Activated CD4-positive, alpha-beta T cell treated with anti-CD3 and anti-CD28 coated beads for 48 hours (primary cell): ENCODE data around the gene TRDN.
"Not testable (repeated sequence)": the region's sequence is repeated elsewhere in the genome, so short reads cannot be mapped to it uniquely, and the experiment has no call there.

ENCODE experiments used
- DNase-seq: peaks from one replicate; pipeline ENCODE4 v3.0.0-alpha.2; 2020

Gene TRDN

DNA sequence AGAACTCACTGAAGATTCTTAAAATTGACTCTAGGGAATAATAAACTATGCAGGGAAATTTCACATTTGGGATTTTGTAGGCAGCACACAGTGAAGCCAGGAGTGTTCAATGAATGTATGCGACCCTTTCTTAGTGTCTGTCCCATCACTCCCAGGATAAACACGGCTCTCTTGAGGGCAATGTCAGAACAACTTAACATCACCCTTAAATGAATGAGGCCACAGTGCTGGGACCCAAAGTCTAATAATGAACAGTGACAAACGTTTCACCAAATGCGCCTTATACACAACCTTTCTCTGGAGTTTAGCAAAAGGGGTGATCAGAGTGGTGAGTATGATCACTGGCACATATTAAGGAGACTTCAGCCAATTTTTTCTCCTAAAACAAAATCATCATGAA is 403.4 kb downstream of the TRDN start:
- DNase-seq = no peak

DNA sequence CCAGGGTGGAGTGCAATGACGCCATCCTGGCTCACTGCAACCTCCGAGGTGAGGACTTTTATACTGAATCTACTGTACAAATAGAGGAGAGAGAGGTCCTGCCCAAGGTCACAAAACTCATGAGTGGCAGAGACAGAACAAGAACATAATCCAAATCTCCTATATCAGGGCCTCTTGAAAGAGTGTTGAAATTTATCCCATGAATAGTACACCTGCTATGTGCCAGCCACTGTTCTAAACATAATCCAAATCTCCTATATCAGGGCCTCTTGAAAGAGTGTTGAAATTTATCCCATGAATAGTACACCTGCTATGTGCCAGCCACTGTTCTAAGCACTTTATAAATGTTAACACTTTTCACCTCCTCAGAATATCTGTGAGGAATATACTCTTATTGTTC is 409.0 kb downstream of the TRDN start:
- DNase-seq = not testable (repeated sequence)

DNA sequence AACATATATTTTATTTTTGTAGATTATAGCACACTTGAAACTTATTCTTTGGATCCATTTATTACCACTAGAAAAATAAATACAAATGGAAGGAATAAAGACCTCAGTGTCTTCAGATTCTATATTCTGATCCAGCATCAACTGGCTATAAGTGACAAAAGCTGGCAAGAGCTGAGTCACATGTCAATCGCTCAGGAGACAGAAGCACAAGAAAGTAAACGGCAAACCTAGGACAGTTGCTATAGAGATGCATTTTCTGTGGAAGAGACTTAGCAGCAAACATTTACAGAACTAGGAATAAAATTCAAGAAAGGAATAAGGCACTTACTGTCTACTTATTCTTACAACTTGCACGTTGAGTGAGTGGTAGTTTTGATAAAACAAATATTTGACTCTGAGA is 410.4 kb downstream of the TRDN start:
- DNase-seq = no peak

DNA sequence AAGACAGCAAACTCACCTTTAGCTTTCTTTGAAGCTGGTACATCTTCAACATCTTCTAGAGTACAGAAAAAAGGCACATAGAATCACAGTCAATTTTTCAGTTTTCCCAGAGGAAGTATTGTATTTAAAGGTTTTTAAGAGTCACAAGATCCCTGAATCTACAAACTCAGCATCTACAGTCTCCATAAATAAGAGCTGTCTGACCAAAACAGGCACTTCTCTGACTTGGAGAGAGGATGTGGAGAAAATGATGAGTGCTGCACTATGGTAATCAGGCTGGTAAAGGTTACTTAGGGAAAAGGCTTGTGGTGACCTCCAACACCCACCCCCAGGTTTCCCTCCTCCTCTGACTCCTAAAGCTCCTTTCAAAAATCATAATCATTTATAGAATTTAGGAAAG is 412.7 kb downstream of the TRDN start:
- no peak for DNase-seq

DNA sequence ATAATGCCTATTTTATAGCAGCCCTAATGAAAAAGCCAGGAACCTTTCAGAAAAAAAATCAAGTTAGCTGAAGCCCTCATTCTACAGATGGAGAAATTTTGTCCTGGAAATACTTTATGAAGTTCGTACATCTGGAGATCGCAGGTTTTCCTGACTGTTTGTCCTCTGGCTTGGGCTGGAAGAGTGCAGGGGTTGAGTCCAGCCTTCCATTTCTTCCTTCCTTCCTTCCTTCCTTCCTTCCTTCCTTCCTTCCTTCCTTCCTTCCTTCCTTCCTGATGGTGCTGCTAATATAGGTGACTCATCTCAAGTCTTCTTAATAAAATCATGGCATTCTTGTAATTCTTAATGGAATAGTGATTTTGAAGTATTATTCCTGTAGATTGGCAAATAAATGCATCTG is 413.3 kb downstream of the TRDN start:
- no peak for DNase-seq

DNA sequence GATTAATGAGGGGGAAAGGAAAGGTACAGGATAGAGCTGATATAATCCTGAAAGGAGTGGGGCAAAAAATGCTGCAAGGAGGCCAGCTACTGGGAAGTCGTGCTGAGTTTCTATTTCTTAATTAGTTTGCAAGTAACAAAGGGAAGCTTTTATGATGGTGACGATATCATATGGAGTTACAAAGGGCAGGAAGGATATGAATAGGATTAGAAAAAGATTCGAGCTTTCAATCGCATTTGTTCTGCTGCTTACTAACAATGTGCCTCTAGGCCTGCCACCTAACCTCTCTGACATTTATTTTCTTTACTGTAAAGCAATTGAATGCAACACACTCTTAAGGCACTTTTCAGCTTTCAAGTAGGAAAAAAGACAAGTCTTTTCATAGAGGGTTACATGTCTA is 421.5 kb downstream of the TRDN start:
- no peak for DNase-seq

DNA sequence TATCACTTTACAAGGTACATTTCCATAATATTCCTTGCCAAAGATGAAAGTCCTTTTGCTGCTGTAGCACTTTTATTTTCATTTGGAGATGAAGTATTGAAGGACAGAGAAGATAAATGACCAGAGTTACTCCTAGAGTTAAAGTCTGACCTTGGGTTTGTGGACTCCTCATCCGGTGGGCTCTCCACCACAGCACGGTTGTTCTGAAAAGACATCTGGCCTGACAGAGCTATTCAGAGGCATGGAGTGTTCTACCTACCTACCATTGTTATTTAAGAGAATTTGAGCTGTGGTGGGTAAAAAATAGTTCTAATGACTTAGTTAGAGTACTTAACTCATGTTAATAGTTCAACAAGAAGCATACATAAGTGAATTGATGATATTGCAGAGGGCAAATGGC is 422.3 kb downstream of the TRDN start:
- no peak for DNase-seq

DNA sequence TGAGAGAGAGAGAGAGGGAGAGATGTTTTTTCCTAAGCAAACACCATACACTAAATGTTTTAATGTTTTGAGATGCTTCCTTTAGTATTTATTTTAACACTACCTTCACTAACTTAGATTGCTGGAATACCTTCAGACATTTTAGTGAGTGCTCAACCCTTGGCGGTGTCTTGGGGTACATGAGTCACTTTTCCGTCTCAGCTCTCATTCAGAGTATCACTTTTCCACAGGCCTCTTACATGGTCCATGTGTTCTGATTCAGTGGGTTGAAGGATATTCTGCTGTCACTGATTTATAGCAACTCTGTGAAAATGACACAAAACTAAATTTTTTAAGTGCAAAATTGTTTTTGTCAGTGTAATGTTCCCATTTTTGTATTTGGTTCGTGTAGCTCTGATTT is 422.8 kb downstream of the TRDN start:
- no peak for DNase-seq

DNA sequence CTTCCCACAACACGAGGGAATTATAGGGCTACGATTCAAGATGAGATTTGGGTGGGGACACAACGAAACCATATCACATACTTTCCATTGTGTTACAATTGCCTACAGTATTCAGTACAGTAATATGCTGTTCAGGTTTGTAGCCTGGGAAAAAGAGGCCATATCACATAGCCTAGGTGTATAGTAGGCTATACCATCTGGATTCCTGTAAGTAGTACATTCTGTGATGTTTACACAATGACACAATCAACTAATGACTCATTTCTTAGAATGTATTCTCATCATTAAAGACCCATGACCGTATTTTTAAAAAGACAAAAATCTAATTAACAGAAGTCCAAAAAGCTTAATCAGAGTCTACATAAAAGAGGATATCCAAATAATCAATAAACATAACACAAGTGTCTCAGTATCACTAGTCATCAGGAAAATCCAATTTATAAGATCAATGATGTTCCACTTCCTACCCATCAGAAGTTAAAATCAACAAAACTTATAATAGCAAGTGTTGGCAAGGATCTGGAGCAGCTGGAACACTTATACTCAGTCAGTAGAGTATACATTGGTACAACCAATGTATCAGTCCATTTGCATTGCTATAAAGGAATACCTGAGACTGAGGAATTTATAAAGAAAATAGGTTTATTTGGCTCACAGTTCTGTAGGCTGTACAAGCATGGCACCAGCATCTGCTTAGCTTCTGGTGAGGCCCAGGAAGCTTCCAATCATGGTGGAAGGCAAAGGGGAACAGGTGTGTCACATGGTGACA is 424.8 kb downstream of the TRDN start:
- DNase-seq = no peak

DNA sequence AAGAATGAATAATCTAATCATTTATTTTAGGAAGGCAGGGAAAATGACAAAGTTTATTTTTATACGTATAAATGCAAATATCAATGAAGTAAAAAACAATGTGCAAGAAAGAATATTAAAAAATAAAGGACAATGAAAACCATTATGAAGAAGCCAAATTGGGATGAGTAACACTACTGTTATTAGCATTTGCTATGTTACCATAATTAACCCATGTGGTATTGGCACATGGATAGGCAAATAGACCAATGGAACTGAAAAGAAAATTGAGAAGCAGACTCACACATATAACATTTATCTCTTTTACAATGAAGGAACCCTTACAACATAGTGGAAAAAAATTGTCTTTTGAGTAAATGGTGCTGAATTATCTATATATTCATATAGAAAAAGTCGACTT is 426.1 kb downstream of the TRDN start:
- DNase-seq = no peak

DNA sequence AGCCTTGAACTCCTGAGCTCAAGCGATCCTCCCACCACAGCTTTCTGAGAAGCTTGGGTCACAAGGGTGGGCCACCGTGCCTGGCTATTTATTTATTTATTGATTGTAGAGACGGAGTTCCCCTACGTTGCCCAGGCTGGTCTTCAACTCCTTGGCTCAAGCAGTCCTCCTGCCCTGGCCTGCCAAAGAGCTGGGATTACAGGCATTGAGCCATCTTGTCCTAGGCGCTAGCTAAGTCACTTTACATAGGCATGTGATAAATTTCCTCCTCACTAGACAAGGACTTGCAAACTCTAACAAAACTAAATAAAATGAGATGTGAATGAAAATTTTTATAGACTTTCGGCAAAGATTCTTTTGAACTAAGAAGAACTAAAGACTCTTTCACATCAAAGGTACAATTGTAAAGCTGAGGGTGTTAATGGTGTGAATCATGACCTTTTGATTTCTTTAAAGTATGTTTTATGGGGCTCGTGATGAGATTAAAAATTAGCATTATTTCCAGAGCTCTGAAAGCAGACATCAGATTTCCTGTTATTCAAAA is 428.7 kb downstream of the TRDN start:
- DNase-seq = no peak

DNA sequence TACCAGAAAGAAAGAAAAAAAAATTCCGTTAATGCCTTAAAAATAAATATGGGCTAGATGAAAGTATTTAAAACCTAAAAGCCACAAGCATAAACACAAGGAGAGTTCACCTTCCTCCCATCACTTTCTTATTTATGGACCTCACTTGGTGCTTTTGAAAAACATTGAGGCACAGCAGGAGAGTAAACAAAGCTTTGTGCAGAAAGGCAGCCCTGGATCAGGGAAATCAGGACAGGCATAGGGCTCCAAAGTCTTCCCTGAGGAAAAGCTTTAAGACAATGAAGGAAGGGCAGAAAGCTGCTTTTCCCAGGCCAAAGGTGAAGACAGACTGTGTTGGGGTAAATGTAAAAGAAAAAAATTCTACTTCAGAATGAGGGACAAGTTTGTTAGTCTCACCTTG is 432.8 kb downstream of the TRDN start:
- DNase-seq = no peak

DNA sequence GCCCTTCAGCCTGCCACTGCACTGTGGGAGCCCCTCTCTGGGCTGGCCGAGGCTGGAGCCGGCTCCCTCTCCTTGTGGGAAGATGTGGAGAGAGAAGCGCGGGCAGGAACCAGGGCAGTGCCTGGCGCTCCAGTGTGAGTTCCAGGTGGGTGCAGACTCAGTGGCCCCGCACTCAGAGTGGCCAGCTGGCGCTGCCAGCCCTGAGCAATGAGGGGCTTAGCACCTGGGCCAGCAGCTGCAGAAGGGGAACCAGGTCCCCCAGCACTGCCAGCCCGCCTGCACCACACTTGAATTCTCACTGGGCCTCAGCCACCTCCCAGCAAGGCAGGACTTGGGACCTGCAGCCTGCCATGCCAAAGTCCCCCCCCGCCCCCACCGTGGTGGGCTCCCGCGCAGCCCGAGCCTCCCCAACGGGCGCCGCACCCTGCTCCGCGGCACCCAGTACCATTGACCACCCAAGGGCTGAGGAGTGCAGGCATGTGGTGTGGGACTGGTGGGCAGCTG is 434.8 kb downstream of the TRDN start:
- no peak for DNase-seq

DNA sequence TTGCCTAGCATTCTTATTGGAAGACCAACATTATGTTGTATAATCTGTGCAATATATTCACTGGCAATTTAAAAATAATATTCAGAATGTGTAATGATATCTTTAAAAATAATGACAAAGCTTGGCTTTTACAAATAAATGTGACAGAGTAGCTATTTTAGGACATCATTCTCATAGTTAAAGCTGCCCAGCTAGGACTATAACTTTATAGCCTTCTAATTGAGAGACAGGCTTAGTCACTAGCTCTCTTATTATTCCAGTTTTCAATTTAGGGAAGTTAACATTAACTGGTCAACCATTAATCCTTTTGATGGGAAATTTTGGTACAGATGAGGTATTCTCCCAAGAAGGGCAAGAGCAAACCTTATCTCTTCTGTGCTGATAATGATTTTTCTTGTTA is 443.5 kb downstream of the TRDN start:
- DNase-seq = no peak

DNA sequence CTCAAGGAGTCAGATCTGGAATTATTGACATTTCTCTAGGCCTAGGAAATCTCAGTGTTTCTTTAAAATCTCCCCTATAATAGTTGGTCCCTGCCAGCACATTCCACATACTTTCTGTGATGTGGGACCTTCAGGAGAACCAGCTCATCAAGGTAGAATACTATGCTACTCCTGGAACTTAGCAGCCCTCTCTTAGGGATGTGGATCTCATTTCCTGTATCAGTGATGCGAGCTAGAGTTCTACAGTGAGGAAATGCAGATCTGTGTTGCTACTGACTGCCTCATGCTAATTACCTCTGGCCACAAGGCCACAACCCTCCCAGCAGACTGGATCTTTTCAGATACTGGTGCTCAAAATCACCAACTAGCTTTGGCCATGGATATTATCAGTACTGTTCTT is 446.9 kb downstream of the TRDN start:
- DNase-seq = no peak

DNA sequence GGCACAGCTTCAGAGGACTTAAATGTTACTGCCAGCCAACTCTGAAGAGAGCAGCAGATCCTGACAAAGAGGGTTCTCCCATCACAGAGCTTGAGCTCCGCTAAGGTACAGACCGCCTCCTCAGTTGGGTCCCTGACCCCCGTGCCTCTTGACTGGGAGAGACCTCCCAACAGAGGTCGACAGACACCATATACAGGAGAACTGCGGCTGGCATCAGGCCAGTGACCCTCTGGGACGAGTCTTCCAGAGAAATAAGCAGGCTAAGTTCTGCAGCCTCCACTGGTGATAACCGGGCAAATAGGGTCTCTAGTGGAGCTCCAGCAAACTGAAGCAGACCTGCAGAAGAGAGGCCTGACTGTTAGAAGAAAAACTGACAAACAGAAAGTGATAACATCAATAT is 453.8 kb downstream of the TRDN start:
- DNase-seq = no peak

DNA sequence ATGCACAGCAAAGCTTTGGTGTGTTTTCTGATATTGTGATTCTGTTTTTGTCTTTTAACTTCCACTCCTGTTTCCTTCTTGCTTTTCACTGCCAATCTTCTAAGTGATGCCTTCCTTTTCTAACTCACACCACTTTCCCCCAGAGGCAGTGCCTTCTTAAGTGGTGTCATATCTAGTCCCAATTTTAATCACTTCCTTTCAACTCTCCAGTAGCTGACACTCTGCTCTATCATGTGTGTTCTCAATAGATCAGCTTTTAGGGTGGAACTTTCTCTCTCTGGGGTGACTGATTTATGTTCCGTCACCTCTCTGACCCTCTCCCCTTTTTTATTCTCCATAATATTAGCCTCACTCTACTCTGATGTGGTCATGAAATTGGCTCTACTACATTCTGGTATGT is 460.0 kb downstream of the TRDN start:
- DNase-seq = no peak

DNA sequence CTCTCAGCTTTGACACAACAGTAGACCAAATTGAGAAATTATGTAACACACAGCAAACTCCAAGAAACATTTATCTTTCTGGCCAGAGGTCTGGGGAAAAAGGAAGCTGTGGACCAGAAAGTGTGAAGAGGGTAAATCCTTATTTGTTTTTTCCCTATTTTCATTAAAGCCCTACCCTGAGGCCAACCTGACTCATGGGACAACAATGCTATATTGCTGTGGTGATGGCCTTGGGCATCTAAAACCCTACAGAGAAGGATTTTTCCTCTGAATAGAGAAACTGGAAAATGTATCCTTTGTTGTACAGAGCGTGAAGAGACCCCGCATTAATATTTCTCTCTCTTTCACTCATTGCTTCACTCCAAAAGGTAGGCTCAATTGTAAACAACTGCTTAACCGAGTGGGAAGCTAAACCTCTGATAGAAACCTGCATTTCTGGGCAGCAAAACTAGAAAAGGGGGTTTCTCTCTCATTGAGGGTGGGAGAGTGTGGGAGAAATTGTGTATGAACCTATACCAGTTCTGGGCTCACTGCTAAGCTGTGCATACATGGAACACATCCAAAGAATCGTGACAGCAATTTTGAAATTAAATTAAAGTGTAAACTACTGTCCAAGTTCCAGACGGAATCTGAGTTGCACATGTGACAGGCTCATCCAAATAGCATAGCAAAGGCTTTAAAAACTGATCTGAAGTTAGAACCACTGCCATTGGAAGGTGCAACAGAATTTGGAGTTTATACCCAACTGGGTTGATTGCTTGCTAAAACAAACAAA is 465.2 kb downstream of the TRDN start:
- no peak for DNase-seq

DNA sequence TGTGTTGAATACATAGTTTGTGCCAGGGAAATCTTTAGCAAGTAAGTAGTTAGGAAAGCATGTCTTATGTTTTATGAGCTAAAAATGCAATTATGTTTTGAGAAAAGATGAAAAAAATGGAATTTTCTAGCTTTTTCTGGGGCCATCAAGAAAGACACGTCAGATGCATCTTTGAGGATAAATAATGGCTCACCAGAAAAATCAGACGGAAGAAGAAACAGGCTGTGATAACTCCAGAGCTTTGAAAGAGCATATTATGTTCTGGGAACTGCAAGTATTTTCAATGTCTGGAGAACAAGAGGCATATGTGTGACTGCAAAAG is 467.0 kb downstream of the TRDN start:
- no peak for DNase-seq

DNA sequence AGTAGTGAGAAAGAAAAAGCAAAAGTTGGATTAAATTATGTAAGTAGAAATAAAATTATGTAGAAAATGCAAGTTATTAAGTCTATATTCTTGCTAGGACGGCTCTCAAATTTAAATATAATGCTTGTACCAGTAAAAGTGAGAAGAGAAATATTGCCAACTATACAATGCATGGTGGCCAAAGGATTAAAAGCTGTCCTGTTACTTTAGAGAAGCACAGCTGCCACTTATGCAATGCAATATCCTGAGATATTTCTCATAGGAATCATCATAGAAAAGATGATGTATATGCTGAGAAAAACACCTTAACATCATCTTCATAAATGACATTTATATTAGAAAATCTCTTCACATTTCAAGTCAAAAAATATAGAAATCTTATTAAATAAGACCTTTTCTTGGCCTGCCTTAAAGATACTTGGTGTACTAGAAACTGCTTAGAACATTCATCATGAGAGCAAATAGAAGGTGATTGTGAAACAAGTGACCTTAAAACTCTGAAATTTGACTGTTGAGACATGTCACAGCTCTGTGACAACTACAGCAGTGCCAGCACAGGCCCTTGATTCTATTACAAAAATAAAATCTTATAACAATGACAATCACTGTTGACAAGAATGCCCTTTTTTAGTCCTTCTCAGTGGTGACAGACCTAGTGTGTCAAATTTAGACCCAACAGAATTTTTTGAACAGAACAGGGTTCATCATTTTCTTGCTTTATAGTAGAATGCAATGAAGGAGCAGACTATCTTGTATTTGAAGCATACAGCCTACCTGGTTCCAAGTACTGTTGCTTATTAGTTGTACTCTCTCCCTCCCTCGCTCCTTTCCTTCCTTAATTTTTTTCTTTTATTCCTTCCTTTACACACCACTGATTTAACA is 467.6 kb downstream of the TRDN start:
- no peak for DNase-seq

DNA sequence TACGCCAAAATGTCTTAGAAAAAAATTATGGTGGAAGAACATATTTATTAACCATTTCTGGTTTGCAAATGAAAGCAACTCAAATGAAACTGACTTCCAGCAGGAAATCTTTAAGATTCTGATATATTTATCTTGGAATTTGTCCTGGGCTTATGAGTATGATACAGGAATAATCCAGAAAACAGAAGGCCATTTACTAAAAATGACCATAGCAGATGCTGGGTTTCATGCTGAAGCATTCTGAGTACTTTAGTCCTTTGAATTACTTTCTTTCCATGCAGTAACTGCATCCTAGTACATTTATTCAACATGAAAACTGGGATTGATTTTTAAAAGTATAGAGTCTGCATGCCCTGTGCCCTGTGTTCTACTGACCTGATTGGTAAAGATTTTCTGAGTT is 468.3 kb downstream of the TRDN start:
- DNase-seq = no peak
